Measurements from ENCODE around the gene GRIP2.

The GRIP2 gene

DNA sequence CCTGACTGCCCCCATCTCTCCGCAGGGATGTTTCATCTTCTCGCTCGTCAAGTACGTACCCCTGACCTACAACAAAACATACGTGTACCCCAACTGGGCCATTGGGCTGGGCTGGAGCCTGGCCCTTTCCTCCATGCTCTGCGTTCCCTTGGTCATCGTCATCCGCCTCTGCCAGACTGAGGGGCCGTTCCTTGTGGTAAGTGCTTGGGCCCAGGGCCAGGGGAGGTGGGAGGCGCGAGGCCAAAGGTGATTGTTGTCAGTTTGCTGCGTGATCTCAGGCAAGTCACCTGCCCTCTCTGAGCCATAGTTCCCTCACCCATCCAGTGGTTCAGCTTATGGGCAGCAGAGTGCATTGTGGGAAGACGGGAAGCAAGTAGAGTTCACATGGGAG, 58.5 kb downstream of the GRIP2 start:
- no peak for DNase-seq

GRCh38 chr3:14481018-14481645, 59.0 kb downstream of the GRIP2 start:
- no peak for DNase-seq

- no peak for DNase-seq
Observed at GRCh38 chr3:14480207-14481017, 59.7 kb downstream of the GRIP2 start.

- no peak for DNase-seq
Observed at GRCh38 chr3:14479591-14479990, 60.6 kb downstream of the GRIP2 start.

- no peak for DNase-seq
Observed at GRCh38 chr3:14478956-14479550, 61.1 kb downstream of the GRIP2 start.

- no peak for DNase-seq
Observed at GRCh38 chr3:14477311-14477935, 62.7 kb downstream of the GRIP2 start.

DNA sequence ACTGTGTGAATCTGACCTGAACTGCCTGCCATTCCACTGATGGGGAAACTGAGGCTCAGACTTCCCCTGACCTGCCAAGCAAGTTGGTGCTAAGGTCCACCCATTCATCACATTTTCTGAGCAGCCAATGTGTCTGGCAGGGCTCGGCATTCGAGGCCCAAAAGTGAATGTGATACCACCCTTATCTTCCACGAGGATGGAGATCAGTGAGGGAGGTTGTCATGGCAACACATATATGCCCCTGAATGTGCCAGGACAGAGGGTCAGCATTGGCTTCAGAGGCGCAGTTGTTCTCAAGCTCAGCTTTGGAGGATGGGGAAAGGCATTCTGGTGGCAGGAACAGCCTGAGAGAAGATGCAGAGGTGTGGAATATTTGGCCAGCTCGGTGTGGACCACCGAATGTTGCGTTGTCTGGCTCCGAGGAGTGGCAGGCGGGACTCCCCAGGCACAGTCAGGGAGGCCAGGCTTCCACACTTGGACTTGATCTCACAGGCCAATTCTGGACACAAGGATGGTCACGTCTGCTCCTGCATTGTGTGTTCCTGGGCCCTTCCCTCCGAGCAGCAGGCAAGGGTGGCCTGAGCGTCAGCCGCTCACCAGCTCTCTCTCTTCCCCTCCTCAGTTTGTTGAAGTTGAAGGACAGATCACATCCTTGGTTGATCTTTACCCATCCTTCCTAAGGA, 63.4 kb downstream of the GRIP2 start:
- no peak for DNase-seq

DNA sequence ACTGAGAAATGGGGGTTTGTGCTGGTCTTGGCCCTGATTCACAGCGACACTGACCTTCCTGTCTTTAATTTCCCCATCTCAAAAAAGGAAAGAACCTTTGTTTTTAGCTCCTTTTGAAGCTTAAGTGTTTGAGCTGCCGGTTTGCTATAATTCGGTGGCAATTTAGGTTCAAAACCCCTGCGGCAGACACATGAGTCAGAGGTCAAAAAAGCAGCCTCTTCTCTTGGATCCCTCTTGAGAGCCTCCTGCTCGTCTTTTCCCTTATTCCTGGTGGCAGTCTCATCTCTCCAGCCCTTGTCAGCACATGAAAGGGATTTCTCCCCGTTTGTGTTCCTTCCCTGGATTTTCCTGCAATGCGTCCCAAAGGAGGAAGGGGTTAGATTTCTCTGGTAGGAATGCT, 64.5 kb downstream of the GRIP2 start:
- DNase-seq = no peak

DNA sequence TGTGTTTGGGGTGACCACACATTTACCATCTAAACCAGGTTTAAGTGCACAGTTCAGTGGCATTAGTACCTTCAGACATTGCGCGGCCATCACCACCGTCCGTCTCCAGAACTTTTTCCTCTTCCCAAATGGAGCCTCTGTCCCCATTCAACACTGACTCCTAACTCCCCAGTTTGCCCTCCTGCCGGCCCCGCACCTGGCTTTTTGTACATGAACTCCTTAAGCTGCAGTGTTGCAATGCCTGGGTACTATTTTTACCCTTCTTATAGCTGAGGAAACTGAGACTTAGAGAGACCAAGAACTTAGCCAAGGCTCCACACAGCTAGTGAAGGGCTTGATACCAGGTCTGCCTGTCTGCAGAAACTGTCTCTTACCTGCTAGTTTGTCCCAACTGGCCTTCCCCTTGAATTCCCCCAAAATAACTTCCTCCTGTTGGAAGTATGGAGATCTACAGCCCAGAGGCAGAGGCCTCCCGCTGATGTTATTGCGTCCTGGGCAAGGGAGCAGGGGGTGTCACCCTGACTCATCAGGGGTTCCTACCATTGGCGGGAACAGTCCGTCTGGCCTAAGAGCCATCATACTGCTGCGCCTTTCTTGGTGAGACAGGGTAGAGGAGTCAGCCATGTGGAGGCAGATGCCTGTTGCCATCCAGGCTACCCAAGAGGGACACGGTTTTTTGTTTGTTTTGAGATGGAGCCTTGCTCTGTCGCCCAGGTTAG, 65.6 kb downstream of the GRIP2 start:
- no peak for DNase-seq

DNA sequence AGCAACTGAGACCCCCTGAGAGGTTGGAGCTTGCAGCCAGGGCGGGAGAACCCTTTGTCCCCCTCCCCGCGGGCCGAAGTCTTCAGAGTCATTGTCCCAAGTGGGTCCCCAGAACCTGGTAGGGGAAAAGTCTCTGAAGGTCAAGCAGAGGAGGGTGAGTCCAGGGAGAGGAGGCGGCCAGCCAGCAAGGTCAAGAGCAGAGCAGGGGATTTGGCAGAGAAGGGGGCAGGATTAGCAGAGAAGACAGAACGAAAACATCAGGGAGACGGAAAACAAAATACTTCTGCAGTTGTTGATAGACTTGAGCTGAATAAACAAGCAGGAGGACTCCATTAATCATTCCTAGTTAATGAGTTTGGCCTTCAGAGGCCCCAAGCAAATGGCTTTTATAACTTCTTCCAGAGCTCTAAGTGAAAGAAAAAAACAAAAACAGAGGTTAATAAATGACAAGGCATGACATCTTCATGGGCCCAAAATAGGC, 66.7 kb downstream of the GRIP2 start:
- no peak for DNase-seq

GRCh38 chr3:14472471-14473351, 67.4 kb downstream of the GRIP2 start:
- DNase-seq = no peak

DNA sequence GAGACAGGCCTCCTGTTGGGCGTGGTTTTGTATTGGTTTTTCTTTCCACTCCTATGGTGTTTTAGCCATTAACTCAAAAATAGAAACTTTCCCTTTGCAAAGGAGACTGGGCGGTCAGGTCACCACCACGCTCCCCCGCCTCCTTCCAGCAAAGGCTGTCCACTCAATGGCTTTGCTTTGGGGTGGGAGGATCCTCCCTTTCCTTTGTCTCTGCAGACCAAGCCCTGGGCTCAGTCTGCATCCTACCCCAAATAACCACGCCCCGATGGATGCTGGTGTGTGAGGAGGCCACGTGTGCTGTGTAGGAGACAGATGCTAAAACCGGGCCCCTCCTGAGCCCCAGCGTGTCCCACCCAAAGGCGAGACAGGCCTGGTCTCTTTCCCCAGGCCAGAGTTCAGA, 68.5 kb downstream of the GRIP2 start:
- DNase-seq = no peak

DNA sequence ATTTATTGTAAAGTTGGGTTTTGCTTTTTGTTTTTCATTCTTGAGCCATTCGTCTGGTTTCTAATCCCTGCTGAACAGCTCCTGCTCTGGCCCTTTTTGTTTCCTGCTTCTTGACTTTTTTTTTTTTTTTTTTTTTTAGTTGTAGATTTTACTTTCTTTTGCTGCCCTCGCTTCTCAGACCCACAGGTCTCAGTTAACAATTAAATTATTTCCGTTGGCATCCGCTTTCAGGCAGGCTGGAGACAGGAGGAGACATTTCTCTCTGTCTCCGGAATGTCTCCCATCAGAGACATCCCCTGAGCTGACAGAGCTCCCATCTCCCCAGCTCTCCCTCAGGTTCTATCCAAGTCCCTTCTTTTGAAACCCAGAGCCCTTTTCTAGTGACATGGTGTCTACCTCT, 69.1 kb downstream of the GRIP2 start:
- DNase-seq = no peak

GRCh38 chr3:14470461-14470860, 69.7 kb downstream of the GRIP2 start:
- DNase-seq = no peak

DNA sequence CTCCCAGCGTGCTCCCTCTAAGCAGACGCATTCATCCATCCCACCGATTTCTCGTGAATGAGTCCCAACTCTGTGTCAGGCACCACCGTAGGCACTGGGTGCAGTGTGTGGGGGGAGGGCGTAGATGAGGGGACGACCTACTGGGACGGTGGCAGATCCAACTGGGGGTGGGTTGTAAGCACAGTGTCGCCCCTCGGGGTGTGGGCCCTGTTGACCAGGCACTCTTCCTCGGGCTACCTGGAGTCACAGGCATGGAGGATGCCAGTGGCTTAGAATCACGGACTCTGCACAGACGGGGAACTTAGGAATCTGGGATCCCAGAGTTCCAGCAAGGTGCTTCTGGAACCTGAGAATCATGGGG, 71.5 kb downstream of the GRIP2 start:
- DNase-seq = no peak

DNA sequence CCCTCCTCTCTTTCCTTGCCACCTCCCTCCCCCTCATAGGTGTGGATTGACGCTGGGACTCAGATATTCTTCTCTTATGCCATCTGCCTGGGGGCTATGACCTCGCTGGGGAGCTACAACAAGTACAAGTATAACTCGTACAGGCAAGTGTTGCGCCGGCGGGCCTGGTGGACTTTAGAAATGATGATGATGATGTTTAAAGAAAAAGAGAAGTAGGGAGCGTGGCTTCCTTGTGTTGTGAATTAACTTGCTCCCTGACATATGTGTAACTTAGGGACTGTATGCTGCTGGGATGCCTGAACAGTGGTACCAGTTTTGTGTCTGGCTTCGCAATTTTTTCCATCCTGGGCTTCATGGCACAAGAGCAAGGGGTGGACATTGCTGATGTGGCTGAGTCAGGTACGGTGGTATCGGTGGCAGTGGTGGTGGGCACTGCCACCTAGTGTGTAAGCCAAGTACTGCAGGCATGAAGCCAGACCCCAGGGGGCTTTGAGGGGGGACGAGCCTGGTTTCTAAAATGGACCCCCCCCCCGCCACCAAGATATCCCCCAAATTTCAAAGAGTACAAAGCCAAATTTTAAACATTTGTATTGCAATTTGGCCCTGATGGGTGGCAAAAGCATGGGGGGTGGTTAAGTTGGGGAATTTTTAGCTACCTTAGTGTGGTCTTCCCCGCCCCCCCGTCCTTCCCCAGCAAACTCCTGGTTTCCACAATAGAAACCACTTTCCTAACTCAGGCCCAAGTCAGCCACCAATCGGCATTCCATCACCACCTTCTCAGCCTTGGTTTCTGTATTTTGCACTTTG, 72.1 kb downstream of the GRIP2 start:
- peak; percentile 21 for DNase-seq

DNA sequence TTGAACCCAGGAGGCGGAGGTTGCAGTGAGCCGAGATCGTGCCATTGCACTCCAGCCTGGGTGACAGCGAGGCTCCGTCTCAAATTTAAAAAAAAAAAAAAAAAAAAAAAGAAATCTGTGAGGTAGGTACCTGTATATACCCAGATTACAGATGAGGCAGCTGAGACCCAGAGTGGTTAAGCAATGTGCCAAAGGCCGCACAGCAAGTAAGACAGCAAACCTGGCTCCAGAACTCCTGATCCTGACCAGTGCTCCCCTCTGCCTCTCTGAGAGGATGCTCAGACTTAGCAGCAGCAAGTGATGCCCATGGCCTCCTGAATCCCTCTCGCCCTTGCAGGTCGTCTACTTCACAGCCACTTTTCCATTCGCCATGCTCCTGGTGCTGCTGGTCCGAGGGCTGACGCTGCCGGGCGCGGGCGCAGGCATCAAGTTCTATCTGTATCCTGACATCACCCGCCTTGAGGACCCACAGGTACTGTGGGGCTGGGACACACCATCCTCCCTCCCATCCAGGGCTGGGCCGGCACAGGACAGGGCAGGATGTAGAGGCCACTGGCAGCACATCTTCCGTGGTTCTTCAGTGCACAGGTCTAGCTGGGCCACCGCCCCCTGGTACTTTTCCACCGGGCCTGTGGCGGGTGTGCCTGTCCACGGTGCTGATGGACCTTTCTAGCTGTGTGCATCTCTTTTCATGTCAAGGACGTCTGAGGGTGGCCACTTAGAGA, 73.8 kb downstream of the GRIP2 start:
- no peak for DNase-seq

- DNase-seq = no peak
Observed at GRCh38 chr3:14465425-14465824, 74.7 kb downstream of the GRIP2 start.

- no peak for DNase-seq
Observed at GRCh38 chr3:14464521-14464920, 75.6 kb downstream of the GRIP2 start.

GRCh38 chr3:14464141-14464465, 76.0 kb downstream of the GRIP2 start:
- no peak for DNase-seq

Measured in GDM1 (cell line).